ENCODE results near the gene WFIKKN2.

GRCh38 chr17:50818921-50819657 lies 16.3 kb upstream of the WFIKKN2 start:
- TF ChIP-seq POLR2A (IDR thresholded peaks at IDR 0.05; ENCODE audit: low read depth, low read length) (no peak), FOS (IDR thresholded peaks at IDR 0.05; ENCODE audit: low read depth, low read length) (no peak)
- TF ChIP-seq, protein P1, sequence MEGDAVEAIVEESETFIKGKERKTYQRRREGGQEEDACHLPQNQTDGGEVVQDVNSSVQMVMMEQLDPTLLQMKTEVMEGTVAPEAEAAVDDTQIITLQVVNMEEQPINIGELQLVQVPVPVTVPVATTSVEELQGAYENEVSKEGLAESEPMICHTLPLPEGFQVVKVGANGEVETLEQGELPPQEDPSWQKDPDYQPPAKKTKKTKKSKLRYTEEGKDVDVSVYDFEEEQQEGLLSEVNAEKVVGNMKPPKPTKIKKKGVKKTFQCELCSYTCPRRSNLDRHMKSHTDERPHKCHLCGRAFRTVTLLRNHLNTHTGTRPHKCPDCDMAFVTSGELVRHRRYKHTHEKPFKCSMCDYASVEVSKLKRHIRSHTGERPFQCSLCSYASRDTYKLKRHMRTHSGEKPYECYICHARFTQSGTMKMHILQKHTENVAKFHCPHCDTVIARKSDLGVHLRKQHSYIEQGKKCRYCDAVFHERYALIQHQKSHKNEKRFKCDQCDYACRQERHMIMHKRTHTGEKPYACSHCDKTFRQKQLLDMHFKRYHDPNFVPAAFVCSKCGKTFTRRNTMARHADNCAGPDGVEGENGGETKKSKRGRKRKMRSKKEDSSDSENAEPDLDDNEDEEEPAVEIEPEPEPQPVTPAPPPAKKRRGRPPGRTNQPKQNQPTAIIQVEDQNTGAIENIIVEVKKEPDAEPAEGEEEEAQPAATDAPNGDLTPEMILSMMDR (conservative IDR thresholded peaks at IDR 0.05; ENCODE audit: low read depth, low read length): no peak

Measured in IMR-90 (cell line).